ENCODE data around the gene PICK1.
"Not testable (repeated sequence)": the region's sequence is repeated elsewhere in the genome, so short reads cannot be mapped to it uniquely, and the experiment has no call there.

PICK1 gene

DNA sequence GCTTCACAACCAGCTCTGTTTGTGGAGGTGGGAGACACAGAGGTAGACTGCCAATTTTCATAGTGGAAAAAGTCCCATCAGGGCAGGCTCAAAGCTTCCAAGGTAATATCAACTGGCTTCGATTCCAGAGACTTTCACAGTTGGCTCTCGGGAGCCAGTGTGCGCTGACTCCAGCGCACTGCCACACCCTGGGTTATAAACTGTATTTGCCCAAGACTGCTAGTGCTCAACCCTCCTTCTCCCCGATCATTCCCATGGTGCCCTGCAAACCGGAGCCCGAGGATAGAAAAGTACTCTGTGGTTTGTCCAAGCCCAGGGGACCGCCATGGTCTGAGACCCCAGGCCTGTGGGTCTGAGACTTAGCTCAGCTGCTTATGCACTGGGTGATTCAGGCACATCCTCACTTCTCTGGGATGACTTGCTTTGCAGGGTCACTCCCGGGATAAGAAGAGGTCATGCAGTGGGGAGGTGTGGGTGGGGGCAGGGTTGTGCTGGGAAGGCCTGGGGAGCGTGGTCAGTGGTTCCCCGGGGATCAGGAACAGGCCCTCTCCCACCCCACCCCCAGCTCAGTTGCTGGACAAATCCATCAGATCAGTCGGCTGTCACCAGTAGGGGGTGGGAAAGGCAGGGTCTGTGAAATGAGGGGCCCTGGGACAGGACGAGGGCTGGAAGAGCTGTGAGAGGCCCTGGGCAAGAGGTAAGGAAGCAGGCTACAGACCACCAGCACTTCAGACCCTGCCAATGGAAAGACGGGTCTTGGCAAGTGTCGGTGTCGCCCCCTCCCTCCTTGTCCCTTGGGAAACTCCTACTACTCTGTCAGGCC lies 26.7 kb upstream of the PICK1 start:
- DNase-seq (ENCODE audit: low spot score): no peak

DNA sequence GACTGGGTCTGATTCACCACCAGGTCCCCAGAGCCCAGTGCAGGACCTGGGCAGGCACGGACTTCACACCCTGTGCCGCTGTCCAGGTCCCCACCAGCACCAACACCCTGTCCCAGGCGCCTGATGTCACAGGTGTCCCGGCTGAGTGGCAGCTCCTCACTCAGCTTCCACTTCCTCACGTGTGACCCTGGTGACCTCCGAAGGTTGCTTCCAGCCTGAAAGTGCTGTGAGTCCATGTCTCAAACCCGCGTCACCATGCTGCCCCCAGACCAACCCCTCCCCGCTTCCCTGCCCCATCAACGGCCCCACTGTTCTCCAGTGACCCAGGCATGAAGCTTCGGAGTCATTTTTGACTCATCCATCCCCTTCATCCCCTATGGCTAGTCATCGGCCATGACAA lies 25.7 kb upstream of the PICK1 start:
- no peak for DNase-seq (ENCODE audit: low spot score)

DNA sequence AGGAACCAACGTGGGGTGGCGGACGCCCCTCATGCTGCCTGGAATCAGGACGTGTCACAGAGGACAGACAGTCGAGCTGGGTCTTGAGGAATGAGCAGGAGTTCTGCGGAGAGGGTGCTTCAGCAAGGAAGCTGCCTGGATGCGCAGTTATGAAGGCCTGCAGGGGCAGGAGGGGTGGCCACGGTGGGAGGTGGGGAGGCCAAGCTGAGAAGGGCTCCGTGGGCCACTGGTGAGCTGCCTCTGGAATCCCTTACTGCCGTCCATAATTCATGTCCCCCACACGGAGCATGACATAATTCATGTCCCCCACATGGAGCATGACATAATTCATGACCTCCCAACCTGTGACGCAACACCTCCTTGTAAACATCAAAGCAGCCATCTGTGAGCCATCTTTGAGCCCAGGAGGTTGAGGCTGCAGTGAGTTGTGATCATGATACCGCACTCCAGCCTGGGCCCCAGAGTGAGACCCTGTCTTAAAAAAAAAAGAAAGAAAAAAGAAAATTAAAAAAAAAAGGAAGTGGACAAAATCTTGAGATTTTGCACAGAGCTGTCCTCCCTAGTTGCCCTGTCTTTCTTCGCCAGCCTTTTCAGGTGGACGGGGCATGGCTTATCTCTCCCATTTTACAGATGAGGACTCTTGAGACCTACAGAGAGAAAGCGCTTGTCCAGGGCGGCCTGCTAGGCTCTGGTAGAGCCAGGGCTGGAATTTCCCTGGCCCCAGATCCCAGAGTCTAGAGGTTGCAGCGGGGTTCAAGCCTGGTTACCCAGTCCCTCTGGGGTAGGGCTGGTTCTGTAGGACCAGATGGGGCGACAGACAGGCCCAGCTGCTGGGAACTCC lies 24.3 kb upstream of the PICK1 start:
- DNase-seq (ENCODE audit: low spot score): no peak

DNA sequence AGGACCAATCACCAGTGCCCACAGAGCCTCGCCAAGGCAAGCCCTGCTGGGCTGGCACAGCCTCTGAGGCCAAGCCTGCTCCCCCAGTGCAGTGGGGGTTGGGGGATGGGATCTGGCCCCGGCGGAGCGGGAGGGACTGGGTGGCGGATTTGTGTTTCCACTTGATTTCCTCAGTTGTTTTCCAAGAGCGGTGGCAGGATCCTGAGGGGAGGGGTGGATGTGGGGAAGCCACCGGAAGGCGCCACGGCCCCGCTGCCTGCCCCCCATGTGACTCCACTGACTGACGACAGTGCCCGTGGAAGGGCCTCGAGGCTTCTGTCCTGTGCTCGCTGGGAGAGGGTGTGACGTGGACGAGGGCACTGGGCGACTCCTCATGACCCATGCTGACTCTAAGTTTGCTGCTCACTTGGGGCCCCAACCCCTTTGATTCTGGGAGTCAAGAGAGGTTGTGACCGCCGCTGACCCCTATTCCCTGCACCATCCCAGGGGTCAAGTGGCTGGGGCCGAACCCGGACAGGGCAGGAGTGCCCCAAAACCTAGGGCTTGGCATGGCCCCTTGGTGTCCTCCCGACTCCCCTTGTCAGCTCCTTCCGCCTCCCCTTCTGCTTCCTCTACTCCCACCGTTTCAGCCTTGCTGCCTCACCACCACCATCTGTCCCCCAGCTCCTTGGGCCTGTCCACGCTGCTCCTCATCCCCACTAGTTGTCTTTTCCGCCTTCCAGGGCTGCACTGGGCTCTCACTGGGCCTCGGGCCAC lies 23.5 kb upstream of the PICK1 start:
- DNase-seq (ENCODE audit: low spot score): no peak

DNA sequence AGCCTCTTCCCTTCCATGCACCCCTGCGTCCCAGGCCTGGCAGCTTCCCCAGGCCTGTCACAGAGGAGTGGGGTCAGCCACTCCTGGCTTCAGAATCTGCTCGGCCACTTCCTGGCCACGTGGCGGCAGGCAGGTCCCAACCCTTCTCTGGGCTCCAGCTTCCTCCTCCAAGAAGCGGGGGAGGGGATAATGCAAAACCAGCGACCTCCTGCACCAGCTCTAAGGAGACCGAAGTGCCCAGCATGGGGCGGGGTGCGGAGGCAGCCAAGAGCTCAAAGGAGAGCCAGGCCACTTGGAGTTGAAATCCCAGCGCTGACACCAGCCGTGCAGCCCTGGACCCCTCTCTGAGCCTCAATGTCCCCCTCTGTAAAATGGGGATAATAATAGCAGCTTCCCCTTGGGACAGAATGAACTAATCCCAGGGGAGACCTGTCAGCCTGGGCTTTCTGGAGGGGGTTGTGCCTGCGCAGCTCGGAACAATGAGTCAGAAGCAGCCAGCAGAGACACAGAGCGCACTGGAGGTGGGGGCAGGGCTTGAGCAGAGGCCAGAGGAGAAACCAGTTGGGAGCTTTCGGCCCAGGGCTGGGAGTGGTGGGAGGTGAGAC lies 22.8 kb upstream of the PICK1 start:
- DNase-seq (ENCODE audit: low spot score): peak; percentile 48

DNA sequence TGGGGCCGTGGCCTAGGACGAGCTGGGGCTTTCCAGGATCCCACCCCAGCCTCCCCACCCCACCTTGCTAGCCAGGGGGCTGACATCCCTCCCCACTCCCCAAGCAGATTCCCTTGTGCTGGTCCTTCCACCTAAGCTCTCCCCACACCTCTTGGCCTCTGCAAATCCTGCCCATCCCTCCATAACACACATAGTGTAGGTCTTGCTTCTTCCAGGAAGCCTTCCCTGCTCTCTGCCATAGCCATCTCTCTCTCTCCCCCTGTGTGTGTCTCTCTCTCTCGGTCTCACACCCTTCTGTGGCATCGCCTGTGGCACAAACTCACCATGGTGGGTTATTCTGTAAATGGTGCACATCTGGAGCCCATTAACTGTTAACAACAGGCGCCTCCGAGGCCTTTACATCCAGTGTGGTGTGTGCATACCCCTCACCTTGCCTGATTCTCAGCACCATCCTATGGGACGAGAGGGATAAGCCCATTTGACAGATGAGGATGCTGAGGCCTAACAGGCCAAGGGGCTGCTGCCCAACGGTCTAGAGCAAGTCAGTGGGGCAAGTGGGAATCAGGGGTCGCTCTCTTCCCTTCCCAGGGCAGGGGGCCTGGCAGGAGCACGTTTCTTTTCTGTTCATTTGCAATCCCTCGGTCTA lies 22.2 kb upstream of the PICK1 start:
- no peak for DNase-seq (ENCODE audit: low spot score)

DNA sequence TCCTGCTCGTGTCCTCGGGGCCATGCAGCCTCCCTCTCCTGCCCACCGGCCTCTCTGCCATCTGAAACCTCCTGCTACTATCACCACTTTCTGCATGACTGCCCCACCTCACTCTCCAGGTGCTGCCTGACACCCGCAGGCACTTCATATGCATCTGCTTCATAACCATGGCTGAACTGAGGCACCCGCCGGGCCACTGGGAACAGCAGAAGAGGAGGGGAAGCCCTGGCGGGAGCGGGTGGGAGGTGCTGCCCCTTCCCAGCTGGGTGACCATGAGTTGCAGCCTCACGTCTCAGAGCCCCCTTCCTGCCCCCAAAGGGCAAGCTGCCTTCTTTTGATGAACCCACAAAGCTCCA lies 21.7 kb upstream of the PICK1 start:
- no peak for DNase-seq (ENCODE audit: low spot score)

DNA sequence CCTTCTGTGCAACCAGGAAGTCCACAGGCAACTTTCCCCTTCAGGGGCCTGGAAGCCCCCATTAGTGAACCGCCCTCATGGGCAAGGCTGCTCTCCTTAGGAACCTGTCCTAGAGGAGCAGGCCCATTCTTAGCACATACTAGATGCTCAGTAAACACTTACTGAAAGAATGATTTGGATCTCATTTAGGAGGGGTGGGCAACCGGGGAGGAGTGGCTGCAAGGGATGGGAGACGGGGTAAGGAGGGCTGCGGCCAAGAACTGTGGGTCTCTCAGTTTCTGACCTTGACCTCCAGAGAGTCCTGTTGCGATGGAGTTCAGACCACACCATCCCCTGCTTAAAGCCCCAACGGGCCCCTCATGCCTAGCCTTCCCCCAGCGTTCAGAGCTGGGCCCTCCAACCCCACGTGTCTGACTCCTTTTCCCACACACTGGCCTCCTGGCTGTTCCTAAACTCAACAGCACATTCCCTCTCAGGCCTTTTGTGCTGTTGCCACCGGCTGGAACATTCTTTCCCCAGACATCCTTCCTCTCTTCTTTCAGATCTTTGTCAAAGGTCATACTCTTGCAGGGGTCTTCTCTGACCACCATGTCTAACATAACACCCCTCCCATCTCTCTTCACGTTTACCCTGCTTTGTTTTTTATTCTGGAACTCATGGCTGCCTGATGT lies 20.7 kb upstream of the PICK1 start:
- no peak for DNase-seq (ENCODE audit: low spot score)

DNA sequence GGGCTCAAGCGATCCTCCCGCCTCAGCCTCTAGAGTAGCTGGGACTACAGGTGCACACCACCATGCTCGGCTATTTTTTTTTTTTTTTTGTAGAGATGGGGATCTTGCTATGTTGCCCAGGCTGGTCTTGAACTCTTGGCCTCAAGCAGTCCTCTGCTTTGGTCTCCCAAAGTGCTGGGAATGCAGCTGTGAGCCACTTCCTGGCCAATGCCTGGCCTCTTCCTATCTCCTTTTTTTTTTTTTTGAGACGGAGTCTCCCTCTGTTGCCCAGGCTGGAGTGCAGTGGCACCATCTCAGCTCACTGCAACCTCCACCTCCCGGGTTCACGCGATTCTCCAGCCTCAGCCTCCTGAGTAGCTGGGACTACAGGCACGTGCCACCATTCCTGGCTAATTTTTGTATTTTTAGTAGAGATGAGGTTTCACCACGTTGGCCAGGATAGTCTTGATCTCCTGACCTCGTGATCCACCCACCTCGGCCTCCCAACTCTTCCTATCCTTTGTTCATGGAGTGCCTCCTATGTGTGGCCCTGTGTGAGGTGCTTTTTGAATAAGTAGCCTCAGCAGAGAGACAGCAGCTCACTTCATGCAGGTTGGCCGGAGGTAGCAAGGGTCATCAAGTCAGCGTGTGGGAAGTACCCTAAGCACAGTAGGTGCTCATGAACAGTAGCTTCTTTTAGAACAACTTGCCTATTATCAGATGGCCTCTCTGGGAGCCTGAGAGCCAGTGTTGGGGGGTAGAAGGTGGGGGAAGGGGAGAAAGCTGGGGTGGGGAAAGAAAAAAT lies 19.6 kb upstream of the PICK1 start:
- DNase-seq (ENCODE audit: low spot score): not testable (repeated sequence)

DNA sequence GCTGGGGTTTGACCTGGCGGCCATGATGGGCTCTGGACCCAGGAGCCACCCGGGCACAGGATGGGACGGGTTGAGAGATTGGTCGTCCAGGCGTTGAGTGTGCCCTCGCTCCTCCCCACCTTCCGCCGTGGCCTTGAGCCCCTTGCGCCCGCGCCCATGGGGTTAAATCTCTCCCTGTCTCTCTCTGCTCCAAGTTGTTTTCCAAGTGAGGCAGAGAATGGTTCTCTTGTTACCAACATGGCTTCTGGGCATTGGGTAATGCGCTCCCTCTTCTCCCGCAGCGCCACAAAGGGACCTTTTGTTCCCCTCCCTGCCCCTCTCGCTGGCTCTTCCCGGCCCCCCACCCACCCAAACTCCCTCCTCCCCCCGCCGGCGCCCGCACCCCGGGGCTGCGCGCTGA lies 18.8 kb upstream of the PICK1 start:
- no peak for DNase-seq (ENCODE audit: low spot score)

DNA sequence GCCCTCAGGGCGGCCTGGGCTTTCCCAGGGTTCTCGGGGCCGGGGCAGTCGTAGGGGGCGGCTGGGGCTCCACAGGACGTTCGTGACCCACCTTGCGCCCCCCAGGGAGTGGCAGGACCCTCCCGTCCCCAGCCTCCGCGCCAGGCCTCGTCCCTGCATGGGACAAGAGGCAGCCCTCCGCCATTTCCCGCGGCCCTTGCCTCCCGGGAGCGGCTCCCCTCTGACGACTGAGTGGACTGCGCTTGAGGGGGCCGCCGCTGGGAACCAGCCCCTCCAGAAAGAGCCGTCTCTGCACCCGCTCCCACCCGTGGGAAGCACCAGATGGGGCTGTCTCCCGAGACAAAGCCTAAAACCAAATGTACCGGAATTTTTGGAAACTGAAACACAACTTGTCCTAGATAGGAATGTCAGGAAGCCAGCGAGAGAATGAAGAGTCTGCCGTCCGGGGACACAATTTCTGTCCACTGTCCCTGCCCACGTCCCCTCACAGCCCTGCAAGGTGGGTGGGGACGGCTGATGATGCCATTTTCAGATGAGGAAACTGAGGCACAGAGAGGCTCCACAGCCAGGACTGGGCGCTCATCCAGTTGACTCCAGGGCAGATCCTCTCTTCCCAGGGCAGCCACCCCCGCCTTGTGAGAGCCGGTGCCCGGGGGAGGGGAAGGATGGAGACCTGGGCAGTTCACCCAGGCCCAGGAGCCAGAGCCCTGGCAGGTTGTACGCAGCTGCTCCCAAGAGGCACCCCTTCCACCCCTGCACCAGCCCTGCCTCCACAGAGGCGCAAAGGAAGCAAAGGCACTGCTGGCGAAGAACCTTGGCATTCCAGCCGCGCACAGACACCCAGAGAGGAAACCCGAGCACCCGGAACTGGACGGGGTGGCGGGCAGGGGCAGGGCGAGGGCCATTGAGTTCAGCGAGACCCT lies 18.1 kb upstream of the PICK1 start:
- no peak for DNase-seq (ENCODE audit: low spot score)

DNA sequence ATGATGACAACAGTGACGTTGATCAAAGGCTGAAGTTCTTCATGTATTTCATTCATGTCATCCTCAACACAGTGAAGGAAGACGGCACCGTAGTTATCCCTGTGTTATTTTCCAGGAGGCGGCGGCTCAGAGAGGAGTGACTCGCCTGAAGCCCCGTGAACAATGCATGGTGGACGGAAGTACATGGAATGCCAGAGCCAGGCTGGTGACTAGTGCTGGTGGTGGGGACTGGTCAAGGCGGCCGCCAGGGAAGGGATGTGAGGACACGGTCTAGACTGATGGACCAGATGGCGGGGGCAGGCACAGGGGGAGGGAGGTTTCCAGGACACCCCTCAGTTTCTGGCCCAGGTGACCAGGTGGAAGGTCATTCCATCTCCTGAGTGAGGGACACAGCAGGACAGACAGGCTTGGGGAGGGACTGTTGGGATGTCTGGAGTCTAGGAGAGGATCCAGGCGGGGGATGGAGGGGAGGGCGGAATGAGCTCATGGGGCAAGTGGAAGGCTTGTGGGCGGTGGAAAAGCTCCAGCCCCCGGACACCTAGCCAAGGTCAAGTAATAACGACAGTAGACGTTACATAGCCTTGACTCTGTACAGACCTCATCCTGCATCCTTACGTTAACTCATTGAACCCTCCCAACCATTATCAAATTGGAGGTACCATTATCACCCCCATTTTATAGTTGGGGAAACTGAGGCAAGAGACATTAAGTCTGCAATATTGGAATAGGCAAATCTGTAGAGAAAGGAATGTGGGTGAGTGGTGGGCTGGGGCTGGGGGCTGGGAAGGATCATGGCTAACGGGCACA lies 16.0 kb upstream of the PICK1 start:
- DNase-seq (ENCODE audit: low spot score): no peak

DNA sequence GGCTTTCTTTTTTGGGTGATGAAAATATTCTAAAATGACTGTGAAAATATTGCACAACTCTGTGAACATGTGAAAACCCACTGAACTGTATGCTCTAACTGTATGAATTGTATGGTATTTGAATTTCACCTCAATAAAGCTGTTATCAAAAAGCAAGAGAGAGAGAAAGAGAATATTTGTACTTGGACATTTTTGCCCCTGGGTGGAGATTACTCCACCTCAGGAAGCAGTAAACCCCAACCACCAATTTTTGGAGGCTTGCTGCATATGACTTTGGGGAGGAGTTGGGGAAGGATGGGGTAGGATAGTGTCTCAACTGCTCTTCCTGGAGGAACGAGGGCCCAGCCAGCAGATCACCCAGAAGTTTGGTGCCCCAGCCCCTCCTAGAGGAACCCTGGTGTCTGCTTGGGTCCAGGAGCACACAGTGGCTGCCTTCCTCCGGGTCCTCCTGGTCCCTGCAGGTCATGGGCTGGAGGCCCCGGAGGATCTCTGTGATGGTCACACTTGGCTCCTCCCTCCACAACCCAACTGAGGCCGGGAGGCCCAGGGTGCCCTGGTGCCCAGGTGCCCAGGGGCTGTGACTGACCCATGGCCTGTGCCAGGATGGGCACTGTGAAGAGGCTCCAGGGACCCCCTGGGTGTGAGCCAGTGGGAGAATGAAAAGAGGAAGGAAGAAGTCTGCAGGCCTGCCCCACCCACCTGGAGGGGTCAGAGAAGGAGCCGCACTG lies 15.3 kb upstream of the PICK1 start:
- DNase-seq (ENCODE audit: low spot score): no peak

DNA sequence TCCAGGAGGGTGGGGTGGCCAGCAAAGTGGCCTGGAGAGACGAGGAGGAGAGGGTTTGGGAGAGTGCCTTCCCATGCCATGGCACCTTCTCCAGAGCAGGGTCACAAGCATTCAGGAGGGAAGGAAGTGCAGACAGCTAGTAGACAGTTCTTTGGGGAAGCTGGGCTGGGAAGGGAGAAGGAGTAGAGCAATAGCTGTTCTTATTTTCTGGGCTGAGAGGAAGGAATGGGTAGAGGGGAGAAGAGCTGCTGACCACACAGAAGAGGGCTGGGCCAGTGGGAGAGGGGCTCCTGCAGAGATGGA lies 14.8 kb upstream of the PICK1 start:
- DNase-seq (ENCODE audit: low spot score): no peak

DNA sequence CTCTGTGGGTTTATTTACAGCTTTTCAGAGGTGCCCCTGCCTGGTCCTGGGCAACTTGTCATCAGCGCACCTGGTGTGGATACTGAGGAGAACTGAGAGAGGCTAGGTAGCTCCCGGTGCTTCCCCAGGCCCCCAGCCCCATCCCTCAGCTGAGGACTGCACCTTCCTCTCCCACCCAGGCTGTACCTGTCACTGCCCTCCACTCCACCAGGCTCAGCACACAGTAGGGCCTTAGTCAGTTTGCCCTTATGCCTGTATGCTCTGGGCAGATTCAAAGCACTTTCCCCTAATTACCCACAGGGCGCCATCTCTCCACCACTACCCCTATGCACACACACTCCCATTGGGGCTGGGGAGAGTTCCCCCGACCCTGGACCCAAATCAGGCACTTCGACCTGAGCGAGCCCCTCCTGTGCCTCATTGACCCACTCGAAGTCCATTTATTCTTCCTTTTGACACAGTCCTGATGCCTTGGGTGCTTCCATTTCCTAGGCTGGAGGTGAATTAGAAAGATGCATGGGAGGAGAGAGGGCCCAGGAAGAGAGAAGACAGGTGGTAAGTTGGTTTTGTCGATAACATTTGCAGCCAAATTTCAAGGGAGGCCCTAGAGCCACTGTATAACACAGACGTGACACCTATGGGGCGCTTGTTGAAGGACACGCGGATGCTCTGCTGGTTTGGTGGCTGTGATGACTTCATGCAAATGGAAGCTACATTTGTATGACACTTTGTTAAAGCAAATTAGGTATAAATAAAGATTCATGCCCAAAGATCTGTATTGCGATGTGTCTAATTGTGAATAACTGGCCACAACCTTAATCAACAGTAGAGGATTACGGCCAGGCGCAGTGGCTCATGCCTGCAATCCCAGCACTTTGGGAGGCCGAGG lies 13.8 kb upstream of the PICK1 start:
- no peak for DNase-seq (ENCODE audit: low spot score)

DNA sequence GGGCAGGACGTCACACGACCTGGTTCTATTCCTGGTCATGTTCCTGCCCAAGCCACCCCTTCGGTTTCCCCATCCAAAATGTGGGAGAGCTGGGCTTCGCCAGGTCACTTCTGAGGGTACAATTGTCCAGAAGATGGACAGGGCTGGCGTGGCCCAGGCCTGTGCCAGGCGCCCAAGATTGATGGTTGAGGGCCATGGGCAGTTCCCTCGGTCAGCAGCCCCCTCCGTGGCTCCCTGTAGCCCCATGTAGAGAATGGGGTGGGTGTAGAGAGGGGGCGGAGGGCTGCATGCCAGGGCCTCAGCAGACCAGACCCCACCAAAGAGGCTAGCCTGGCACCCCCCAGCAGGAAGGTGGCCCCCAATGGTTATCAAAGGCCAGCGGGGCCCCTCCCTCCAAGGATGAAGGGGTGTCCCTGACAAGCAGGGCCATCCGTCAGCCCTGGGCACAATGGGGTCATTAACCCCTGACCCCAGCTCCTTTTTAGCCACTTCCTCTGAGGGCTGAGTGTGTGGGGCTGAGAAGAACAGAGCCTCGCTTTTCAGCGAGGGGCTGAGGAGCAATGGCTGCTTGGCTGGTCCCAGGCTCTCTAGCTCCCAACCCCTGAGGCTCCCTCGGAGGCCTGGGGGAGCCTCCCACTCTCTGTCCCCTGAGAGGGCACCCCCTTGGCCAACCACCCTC lies 11.0 kb upstream of the PICK1 start:
- no peak for DNase-seq (ENCODE audit: low spot score)

All from RKO (cell line).